HUES6 (cell line): ENCODE measurements around the gene ACTR8.
"Not testable (repeated sequence)": the region's sequence is repeated elsewhere in the genome, so short reads cannot be mapped to it uniquely, and the experiment has no call there.

ENCODE experiments used
- H3K27ac ChIP-seq: 2 replicates; pipeline ENCODE4 v1.7.0; 2013; ENCODE audit warnings: low read depth, mild to moderate bottlenecking, low read length, inconsistent platforms
- H3K27me3 ChIP-seq: 2 replicates; pipeline ENCODE4 v1.6.1; 2013; ENCODE audit warnings: low read length; ENCODE audit not compliant: control insufficient read depth, insufficient read depth
- H3K36me3 ChIP-seq: 2 replicates; pipeline ENCODE4 v1.6.1; 2013; ENCODE audit warnings: low read length; ENCODE audit not compliant: control insufficient read depth, insufficient read depth
- H3K4me1 ChIP-seq: 2 replicates; pipeline ENCODE4 v1.6.1; 2013; ENCODE audit warnings: low read length; ENCODE audit not compliant: control insufficient read depth, insufficient read depth
- H3K4me3 ChIP-seq: 2 replicates; pipeline ENCODE4 v1.5.1; 2013; ENCODE audit warnings: low read depth, low read length
- H3K9ac ChIP-seq: one replicate; pipeline ENCODE4 v1.6.1; 2013; ENCODE audit warnings: mild to moderate bottlenecking, low read length
- H3K9me3 ChIP-seq: 2 replicates; pipeline ENCODE4 v1.6.1; 2013; ENCODE audit warnings: low read depth, low read length; ENCODE audit not compliant: control insufficient read depth, insufficient read depth

Gene ACTR8, protein sequence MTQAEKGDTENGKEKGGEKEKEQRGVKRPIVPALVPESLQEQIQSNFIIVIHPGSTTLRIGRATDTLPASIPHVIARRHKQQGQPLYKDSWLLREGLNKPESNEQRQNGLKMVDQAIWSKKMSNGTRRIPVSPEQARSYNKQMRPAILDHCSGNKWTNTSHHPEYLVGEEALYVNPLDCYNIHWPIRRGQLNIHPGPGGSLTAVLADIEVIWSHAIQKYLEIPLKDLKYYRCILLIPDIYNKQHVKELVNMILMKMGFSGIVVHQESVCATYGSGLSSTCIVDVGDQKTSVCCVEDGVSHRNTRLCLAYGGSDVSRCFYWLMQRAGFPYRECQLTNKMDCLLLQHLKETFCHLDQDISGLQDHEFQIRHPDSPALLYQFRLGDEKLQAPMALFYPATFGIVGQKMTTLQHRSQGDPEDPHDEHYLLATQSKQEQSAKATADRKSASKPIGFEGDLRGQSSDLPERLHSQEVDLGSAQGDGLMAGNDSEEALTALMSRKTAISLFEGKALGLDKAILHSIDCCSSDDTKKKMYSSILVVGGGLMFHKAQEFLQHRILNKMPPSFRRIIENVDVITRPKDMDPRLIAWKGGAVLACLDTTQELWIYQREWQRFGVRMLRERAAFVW

DNA sequence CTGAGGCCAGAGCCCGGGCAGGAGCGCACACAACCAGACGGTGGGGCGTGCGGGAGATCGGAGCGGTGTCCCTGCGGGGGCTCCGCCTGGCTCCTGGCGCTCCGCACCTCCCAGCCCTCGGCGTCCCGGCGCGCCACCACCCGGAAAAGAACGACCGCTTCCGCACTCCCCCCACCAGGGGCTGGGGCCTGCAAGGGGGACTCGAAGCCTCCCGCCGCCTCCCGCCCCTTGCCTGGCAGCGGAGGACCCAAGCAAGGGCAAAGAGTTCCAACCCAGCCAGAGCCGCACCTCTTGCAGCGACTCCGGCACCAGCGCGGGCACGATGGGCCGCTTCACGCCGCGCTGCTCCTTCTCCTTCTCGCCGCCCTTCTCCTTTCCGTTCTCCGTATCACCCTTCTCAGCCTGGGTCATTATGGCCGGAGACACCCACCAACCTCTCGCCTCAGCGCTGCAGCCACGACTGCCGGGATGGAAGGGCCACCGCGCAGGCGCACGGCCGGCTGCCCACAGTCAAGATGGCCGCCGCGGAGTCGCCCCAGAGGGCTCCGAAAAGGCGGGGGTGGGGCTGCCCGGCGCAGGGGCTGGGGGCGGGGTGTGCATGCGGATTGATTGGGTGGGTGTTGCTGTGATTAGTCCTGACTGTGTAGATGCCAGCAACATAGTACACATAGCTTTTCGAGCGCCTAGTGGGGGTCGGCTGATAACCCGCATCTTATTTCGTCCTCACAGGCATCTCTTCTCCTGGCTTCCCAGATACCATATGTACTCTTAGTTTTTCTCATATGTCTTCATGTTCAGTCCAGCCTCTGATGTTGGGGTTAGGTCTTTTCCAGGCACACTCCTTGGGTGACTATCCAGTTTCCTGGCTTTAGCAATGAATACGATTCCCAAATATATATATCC, at the start of gene ACTR8:
Gene ACTR8 (minus strand): TSS at position 462 of the 903 bp plus-strand sequence. CDS start 51 bp downstream, at position 411.
- Histone ChIP-seq H3K36me3 (peaks cover 62% of the 10 kb centered on the region), H3K27ac (peak within 1 kb of the TSS; percentile 50), H3K9me3 (no peaks in the 10 kb centered on the region), H3K9ac (peak within 1 kb of the TSS; percentile 87), H3K4me3 (peak within 1 kb of the TSS; percentile 80), H3K4me1 (peaks cover 12% of the 10 kb centered on the region), H3K27me3 (no peaks in the 10 kb centered on the region)

DNA sequence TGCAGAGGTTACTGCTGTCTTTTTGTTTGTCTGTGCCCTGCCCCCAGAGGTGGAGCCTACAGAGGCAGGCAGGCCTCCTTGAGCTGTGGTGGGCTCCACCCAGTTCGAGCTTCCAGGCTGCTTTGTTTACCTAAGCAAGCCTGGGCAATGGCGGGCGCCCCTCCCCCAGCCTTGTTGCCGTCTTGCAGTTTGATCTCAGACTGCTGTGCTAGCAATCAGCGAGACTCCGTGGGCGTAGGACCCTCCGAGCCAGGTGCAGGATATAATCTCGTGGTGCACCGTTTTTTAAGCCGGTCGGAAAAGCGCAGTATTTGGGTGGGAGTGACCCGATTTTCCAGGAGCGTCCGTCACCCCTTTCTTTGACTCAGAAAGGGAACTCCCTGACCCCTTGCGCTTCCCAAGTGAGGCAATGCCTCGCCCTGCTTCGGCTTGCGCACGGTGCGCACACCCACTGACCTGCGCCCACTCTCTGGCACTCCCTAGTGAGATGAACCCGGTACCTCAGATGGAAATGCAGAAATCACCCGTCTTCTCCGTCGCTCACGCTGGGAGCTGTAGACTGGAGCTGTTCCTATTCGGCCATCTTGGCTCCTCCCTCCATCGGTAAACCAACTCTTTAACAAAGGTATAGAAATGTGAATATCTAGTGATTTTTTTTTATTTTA, 45.4 kb upstream of the ACTR8 start:
- H3K4me1 ChIP-seq, H3K36me3 ChIP-seq, H3K9me3 ChIP-seq, H3K27me3 ChIP-seq: not testable (repeated sequence)
- Histone ChIP-seq H3K27ac (peak overlapping the region; percentile 70; the same call in 1 of the 2 replicates), H3K4me3 (peak overlapping the region; percentile 48), H3K9ac (peak overlapping the region; percentile 55)

DNA sequence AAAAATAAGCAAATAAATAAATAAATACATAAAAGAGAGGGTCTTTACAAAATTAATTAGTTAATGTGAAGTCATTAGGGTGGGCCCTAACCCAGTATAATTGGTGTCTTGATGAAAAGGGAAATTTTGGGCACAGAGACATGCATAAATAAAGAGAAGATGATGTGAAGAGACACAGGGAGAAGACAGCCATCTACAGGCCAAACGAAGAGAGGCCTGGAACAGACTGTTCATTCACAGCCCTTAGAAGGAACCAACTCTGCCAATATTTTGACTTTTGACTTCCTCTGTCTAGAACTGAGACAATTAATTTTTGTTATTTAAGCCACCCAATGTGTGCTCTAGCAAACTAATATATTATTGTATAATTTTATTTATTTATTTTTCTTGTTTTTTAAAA, 39.3 kb upstream of the ACTR8 start:
- Histone ChIP-seq H3K4me3 (no peak overlapping the region), H3K27ac (no peak overlapping the region), H3K4me1 (no peaks in the 10 kb centered on the region), H3K9me3 (no peaks in the 10 kb centered on the region; the same call in 1 of the 2 replicates), H3K36me3 (no peaks in the 10 kb centered on the region), H3K27me3 (no peaks in the 10 kb centered on the region), H3K9ac (no peak overlapping the region)

DNA sequence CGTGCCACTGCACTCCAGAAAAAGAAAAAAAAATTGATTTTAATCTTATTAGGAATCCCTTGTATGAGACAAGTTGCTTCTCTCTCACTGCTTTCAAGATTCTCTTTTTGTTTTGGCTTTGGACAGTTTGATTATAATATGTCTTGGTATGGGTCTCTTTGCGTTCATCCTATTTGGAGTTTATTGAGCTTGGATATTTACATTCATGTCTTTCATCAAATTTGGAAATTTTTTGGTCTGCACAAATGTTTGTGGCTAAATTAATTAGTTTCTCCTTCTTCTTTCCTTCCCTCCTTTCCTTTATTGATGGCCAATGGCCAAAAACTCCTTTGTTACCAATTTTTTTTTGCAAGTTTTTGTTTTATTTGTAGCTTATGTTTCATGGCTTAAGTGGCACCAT, 37.8 kb upstream of the ACTR8 start:
- no peak overlapping the region for H3K9ac ChIP-seq
- H3K9me3 ChIP-seq: no peaks in the 10 kb centered on the region; the same call in 1 of the 2 replicates
- H3K27ac ChIP-seq: no peak overlapping the region
- no peaks in the 10 kb centered on the region for H3K36me3 ChIP-seq
- H3K27me3 ChIP-seq: no peaks in the 10 kb centered on the region
- no peaks in the 10 kb centered on the region for H3K4me1 ChIP-seq
- H3K4me3 ChIP-seq: no peak overlapping the region

DNA sequence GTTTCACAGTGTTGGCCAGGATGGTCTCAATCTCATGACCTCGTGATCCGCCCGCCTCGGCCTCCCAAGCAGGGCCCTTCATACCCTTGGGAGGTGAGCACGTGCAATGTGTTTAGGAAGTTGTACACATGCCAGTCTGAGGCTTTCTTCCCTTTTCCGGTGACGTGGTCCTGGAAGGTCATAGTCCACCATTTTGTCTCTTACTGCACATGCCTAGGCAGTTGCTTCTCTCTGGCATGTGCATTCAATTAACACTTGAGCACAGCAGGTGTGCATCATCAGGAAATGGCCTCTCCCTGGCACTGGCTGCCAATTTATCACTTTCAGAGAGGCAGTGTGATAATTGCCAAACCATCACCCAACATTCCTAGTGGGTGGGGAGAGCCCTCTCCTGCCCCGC, 31.4 kb upstream of the ACTR8 start:
- no peaks in the 10 kb centered on the region for H3K9me3 ChIP-seq
- H3K4me3 ChIP-seq: no peak overlapping the region
- H3K27me3 ChIP-seq: no peaks in the 10 kb centered on the region
- H3K36me3 ChIP-seq: no peaks in the 10 kb centered on the region
- H3K9ac ChIP-seq: no peak overlapping the region
- H3K4me1 ChIP-seq: no peaks in the 10 kb centered on the region
- H3K27ac ChIP-seq: no peak overlapping the region

DNA sequence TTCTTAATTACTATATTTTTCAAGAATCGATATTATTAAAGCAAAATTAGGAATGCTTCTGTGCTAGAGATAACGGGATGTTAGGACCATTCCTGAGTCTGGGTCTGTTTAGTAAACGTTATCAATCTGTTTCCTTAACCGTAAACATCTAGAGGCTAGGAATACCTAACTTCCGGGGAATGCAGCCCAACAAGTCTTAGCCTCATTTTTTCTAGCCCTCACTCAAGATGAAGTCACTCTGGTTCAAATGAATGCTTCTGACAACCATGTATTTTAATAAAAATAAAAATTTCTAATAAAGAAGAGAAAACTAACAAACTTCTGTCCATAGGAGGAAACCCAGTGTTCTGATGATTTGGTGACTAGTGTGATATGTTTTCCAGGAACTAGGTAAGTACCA, 20.8 kb upstream of the ACTR8 start:
- Histone ChIP-seq H3K4me3 (no peak overlapping the region), H3K27ac (no peak overlapping the region), H3K9me3 (peaks cover 2% of the 10 kb centered on the region; the same call in 1 of the 2 replicates), H3K36me3 (no peaks in the 10 kb centered on the region), H3K9ac (no peak overlapping the region), H3K4me1 (no peaks in the 10 kb centered on the region), H3K27me3 (peaks cover 2% of the 10 kb centered on the region; the same call in 1 of the 2 replicates)

DNA sequence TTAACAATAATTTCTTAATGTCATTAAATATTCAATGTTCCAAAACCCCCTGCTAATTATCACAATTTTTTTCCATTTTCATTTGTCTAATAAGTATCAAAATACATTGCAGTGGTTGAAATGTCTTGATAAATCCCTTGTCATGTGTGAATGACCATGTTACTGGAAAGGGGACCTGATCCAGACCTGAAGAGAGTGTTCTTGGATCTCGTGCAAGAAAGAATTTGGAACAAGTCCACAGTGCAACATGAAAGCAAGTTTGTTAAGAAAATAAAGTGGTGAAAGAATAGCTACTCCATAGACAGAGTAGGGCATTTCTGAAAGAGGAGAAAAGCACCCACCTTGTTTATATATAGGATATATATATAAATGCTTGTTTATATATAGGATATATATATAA, 20.1 kb upstream of the ACTR8 start:
- Histone ChIP-seq H3K9me3 (peaks cover 2% of the 10 kb centered on the region; the same call in 1 of the 2 replicates), H3K4me1 (no peaks in the 10 kb centered on the region), H3K27me3 (peaks cover 8% of the 10 kb centered on the region), H3K27ac (no peak overlapping the region), H3K9ac (no peak overlapping the region), H3K4me3 (no peak overlapping the region), H3K36me3 (no peaks in the 10 kb centered on the region)

DNA sequence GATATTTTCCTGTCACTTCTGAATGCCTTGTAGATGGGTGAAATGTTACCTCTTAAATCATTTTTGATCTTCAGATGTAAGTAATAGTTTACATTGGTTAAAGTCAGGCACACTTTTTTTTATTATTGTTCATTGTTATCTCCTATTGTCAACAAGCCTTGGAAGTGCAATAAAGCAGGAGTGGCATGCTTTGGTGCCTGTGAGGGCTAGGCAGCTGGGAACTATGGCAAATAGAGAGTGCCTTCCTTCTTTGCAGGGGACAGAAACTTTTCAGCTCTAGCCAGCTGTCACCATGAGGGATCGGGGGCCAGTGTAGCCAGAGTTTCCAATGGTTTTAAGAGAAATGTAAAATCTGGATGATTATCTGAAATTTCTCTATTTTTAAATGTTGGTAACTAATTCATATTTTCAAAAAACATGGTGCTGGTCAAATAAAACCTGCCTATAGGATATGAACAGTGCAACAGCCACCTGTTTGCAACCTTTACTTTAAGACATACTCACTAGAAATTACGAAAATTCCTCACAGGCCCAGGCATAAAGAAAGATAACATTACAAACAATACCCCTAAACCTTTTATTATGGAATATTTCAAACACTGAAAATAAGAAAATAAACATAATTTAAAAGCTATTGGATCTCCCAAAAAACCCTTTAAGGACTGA, 18.8 kb upstream of the ACTR8 start:
- Histone ChIP-seq H3K9me3 (no peaks in the 10 kb centered on the region), H3K27me3 (peaks cover 13% of the 10 kb centered on the region), H3K36me3 (no peaks in the 10 kb centered on the region), H3K4me3 (no peak overlapping the region), H3K9ac (no peak overlapping the region), H3K4me1 (no peaks in the 10 kb centered on the region), H3K27ac (no peak overlapping the region)

DNA sequence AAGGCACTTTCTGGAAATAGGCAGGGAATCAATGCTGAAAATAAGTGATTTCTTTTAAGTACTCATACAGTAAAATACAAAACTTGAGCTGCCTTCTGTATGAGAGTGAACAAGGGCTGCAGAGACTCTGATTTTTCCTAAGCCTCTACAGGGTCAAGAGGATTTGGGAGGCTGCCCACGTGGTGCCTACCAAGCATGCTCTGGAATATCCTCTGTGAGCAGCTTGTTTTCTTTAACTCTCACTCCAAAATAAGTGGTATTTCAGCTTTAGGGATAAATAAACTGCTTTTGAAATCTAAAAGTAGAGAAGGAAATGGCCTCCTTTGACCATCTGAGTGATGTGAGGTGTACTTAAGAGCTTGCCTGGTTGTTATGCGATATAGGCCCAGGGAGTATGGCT, 17.8 kb upstream of the ACTR8 start:
- H3K27me3 ChIP-seq: peaks cover 21% of the 10 kb centered on the region
- no peaks in the 10 kb centered on the region for H3K4me1 ChIP-seq
- H3K9ac ChIP-seq: no peak overlapping the region
- H3K36me3 ChIP-seq: no peaks in the 10 kb centered on the region
- no peaks in the 10 kb centered on the region for H3K9me3 ChIP-seq
- H3K4me3 ChIP-seq: no peak overlapping the region
- H3K27ac ChIP-seq: no peak overlapping the region

DNA sequence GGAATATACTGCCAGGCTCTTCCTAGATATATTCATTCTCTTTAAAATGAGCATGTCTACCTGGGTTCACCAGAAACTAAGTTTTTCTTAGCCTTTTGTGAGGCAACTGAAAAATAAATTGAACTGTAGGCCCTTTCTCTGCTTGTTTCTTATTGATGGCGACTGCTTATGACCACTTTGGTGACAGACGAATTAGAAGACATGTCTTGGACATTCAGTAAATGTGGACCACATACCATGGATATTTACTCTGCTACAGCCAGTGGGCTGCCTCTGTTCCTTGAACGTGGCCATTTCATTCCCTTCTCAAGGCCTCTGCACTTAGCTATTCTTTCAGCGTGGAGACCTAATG, 10.3 kb upstream of the ACTR8 start:
- Histone ChIP-seq H3K4me3 (peak overlapping the region; percentile 81), H3K9me3 (no peaks in the 10 kb centered on the region), H3K27ac (no peak overlapping the region; the same call in 1 of the 2 replicates), H3K4me1 (peaks cover 8% of the 10 kb centered on the region; the same call in 1 of the 2 replicates), H3K36me3 (peaks cover 11% of the 10 kb centered on the region), H3K27me3 (peaks cover 30% of the 10 kb centered on the region), H3K9ac (peak overlapping the region; percentile 1)
